Measurements from ENCODE around the gene CNNM2.
"Not testable (repeated sequence)": the region's sequence is repeated elsewhere in the genome, so short reads cannot be mapped to it uniquely, and the experiment has no call there.

Gene CNNM2

DNA sequence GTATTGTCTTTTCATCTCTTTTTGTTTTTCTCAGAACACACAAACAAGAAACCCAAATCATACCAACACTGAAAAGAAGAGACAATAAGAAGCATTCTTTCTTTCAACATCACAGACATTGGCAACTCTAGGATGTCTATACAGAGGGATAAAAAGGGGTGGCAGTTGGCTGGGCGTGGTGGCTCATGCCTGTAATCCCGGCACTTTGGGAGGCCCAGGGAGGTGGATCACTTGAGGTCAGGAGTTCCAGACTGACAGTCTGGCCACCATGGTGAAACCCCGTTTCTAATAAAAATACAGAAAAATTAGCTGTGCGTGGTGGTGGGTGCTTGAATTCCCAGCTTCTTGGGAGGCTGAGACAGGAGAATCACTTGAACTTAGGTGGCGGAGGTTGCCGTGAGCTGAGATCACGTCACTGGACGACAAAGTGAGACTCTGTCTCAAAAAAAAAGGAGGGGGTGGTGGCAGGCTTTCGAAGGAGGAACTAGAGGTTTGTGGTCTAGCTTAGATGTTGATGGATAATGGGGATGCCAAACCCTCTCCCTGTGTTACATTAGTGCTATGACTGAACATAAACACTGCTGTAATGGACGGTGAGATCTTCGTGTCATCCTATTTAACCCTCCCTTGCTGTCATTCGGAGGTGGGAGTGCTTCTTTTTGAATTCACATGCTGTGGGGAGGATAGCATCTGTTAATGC is 9.4 kb downstream of the CNNM2 start:
- DNase-seq (ENCODE audit: insufficient read length) (no peak), FAIRE-seq (no peak)
- TF ChIP-seq POLR2A (IDR thresholded peaks at IDR 0.05; ENCODE audit: low read depth, low read length) (no peak), TAF1 (IDR thresholded peaks at IDR 0.05; ENCODE audit: borderline replicate concordance, low read depth, low read length) (no peak), POLR2AphosphoS5 (IDR thresholded peaks at IDR 0.05; ENCODE audit: low read depth, low read length) (no peak)

DNA sequence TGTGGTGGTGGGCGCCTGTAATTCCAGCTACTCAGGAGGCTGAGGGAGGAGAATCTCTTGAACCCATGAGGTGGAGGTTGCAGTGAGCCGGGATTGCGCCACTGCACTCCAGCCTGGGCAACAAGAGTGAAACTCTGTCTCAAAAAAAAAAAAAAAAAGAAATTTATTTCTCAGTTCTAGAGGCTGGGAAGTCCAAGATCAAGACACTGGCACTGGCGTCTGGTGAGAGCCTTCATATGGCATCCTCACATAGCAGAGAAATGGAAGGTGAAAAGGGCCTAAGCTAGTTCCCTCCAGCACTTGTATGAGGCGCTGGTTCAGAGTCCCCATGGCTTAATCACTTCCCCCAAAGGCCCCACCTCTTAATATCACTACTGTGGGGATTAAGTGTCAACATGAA is 10.3 kb downstream of the CNNM2 start:
- DNase-seq (ENCODE audit: insufficient read length); FAIRE-seq: not testable (repeated sequence)

DNA sequence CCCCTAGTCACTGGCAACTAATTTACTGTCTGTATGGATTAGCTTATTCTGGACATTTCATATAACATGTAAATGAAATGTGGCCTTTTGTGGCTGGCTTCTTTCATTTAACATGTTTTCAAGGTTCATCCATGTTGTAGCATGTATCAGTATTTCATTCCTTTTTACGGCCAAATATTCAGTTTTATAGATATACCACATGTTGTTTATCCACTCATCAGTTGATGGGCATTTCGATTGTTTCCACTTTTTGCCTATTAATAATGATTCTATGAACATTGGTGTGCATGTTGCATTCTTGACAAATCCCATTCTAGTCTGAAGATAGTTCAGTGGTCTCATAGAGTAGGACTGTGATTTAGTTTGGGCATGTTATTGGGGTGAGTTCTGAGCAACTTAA is 12.6 kb downstream of the CNNM2 start:
- DNase-seq (ENCODE audit: insufficient read length) (no peak), FAIRE-seq (no peak)
- TF ChIP-seq POLR2A (IDR thresholded peaks at IDR 0.05; ENCODE audit: low read depth, low read length) (no peak), TAF1 (IDR thresholded peaks at IDR 0.05; ENCODE audit: borderline replicate concordance, low read depth, low read length) (no peak), POLR2AphosphoS5 (IDR thresholded peaks at IDR 0.05; ENCODE audit: low read depth, low read length) (no peak)

DNA sequence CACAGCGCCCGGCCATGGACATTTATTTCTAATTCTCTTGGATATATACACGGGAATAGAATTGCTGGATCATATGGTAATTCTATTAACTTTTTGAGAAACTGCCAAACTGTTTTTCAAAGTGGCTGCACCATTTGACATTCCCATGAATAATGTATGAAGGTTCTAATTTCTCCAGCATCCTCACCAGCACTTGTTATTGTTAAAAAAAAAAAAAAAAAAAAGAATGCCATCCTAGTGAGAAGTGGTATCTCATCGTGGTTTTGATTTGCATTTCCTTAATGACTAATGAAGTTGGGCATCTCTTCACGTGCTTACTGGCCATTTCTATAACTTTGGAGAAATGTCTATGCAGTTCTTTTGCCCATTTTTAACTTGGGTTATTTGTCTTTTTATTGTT is 13.5 kb downstream of the CNNM2 start:
- DNase-seq (ENCODE audit: insufficient read length): no peak
- no peak for FAIRE-seq
- TF ChIP-seq POLR2A (IDR thresholded peaks at IDR 0.05; ENCODE audit: low read depth, low read length) (no peak), POLR2AphosphoS5 (IDR thresholded peaks at IDR 0.05; ENCODE audit: low read depth, low read length) (no peak), TAF1 (IDR thresholded peaks at IDR 0.05; ENCODE audit: borderline replicate concordance, low read depth, low read length) (no peak)

DNA sequence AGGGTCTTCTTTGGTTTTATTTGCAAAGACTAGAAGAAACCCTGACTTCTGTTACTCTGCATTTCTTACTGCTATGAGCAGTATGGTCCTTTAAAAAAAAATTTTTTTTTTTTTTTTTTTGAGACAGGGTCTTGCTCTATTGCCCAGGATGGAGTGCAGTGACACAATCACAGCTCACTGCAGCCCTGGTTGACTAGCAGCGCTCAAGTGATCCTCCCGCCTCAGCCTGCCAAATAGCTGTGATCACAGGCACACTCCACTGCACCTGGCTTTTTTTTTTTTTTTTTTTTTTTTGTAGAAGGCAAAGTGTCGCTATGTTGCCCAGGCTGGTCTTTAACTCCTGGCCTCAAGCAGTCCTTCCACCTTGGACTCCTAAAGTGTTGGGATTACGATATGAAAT is 17.4 kb downstream of the CNNM2 start:
- FAIRE-seq (no peak), DNase-seq (ENCODE audit: insufficient read length) (no peak)
- TF ChIP-seq TAF1 (IDR thresholded peaks at IDR 0.05; ENCODE audit: borderline replicate concordance, low read depth, low read length) (no peak), POLR2AphosphoS5 (IDR thresholded peaks at IDR 0.05; ENCODE audit: low read depth, low read length) (no peak), POLR2A (IDR thresholded peaks at IDR 0.05; ENCODE audit: low read depth, low read length) (no peak)

DNA sequence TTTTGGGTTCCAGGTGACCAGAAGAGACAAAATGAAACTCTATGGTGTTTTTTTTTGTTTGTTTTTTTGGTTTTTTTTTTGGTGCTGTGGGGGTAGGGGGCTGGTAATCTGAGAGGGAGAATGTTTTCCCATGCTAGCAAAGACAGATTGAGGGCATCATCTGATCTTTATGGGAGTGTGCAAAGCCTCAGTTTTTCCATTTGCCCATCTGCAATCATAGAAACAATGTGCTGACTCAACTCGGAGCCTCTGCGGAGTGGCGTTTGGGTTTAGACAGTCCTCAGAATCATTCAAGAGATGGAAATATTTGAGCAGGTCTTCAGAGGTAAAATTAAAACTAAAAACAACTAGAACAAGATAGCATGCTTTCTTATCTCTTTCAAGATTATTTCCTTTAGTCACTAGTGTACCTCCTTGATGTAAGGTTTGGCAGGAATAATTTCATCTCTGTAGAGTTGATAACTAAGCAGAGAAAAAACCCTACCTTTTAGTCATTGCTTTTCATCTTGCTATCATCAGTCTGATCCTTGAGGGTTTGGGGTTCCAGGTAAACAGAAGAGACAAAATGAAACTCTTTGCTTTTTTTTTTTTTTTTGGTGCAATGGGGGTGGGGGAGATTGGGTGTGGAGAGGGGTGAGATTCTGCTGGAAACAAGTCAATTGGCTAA is 18.0 kb downstream of the CNNM2 start:
- TF ChIP-seq POLR2AphosphoS5 (IDR thresholded peaks at IDR 0.05; ENCODE audit: low read depth, low read length): no peak
- no peak for TF ChIP-seq POLR2A (IDR thresholded peaks at IDR 0.05; ENCODE audit: low read depth, low read length)
- TF ChIP-seq TAF1 (IDR thresholded peaks at IDR 0.05; ENCODE audit: borderline replicate concordance, low read depth, low read length): no peak
- FAIRE-seq: no peak

DNA sequence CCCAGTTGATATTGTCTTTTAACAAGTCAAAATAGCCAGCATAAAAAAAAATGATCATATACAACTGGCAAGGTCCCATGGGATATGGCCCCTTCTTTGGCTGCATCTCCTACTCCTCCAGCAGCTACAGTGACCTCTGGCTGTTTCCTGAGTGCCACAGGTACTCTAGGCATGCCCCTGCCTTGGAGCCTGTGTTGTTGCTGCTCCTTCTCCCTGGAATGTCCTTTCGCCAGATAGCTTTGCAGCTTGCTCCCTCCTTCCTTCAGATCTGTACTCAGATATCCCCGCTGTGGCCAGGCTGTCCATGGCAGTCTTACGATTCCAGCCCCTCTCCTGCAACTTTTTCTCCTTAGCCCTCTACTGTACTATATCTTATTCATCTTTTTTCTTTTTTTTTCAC is 23.3 kb downstream of the CNNM2 start:
- DNase-seq (ENCODE audit: insufficient read length) (no peak), FAIRE-seq (no peak)
- no peak for TF ChIP-seq POLR2AphosphoS5 (IDR thresholded peaks at IDR 0.05; ENCODE audit: low read depth, low read length)
- TF ChIP-seq POLR2A (IDR thresholded peaks at IDR 0.05; ENCODE audit: low read depth, low read length): no peak
- TF ChIP-seq TAF1 (IDR thresholded peaks at IDR 0.05; ENCODE audit: borderline replicate concordance, low read depth, low read length): no peak

More for the DNA sequence above, 18.0 kb downstream of the CNNM2 start:
- no peak for DNase-seq (ENCODE audit: insufficient read length)

DNA sequence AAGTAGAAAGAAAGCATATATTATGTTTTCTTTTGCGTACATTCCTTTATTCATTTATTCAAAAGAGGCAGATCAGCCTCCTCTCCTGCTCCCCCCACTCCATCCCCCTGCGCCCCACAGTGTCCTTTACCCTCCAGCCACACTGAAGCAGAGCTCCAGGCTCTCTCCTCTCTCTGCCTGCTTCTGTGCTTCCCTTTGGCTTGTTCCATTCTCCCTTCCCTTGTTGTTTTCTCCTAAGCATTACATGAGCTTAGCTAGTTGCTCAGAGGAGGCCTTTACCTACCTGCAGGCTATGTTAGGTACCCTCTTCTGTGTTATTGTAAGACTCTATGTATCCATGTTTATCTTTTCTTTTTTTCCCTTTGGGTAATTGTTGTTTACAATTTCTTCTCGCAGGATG is 27.4 kb downstream of the CNNM2 start:
- TF ChIP-seq POLR2AphosphoS5 (IDR thresholded peaks at IDR 0.05; ENCODE audit: low read depth, low read length) (no peak), POLR2A (IDR thresholded peaks at IDR 0.05; ENCODE audit: low read depth, low read length) (no peak), TAF1 (IDR thresholded peaks at IDR 0.05; ENCODE audit: borderline replicate concordance, low read depth, low read length) (no peak)
- no peak for DNase-seq (ENCODE audit: insufficient read length)
- no peak for FAIRE-seq

DNA sequence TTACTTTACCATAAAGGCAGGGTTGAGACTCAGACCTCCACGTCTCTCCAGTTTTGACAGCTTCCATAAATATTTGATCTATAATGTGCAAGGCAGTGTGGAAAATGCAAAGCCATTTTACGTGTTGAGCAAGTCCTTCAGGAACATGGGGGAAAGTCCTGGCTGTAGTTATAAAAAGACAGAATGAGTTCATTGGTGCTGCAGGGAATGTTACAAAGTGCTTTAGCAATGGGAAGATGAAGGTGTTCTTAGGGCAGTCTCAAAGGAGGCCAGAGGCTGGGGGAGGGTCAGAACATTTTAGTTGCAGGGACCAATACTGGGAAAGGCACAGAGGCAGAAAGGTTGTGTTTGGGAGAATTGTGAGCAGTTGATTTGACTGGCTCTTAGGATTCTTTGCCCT is 27.9 kb downstream of the CNNM2 start:
- FAIRE-seq (no peak), DNase-seq (ENCODE audit: insufficient read length) (no peak)
- TF ChIP-seq POLR2A (IDR thresholded peaks at IDR 0.05; ENCODE audit: low read depth, low read length) (no peak), POLR2AphosphoS5 (IDR thresholded peaks at IDR 0.05; ENCODE audit: low read depth, low read length) (no peak), TAF1 (IDR thresholded peaks at IDR 0.05; ENCODE audit: borderline replicate concordance, low read depth, low read length) (no peak)

DNA sequence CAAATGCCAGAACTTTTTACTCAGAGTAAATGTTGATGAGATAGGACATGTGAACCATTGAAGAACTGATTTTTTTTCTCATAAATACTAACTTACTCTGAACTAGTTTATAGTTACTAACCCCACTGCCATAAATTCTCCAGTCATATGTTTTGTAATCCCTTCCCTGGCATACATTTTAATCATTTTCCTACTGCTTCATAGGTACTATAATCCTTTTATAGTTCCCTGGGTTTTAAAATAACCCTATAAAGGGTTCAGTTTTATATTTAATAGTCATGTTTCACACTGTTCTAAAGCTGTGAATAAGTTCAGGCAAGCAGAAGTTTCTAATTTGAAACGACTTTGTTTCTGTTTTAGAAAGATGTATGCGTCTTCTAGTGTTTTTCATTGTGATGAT is 28.9 kb downstream of the CNNM2 start:
- TF ChIP-seq TAF1 (IDR thresholded peaks at IDR 0.05; ENCODE audit: borderline replicate concordance, low read depth, low read length) (no peak), POLR2A (IDR thresholded peaks at IDR 0.05; ENCODE audit: low read depth, low read length) (no peak), POLR2AphosphoS5 (IDR thresholded peaks at IDR 0.05; ENCODE audit: low read depth, low read length) (no peak)
- DNase-seq (ENCODE audit: insufficient read length) (no peak), FAIRE-seq (no peak)

DNA sequence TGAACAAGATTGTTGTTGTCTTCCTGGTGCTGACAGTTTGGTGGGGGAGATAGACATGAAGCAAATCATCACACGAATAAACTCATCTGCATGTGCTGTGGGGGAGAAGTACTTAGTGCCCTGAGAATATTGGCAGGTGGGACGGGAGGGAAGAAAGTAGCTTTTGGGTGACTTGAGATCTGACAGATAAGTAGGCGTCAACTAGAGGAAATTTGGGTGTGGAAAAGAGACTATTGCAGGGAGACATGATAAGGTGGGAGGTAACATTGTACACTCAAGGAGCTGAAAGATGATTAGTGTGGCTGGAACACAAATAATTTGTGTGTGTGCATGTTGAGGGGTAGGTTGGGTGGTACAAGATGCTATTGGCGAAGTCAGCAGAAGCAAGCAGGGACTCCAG is 30.1 kb downstream of the CNNM2 start:
- FAIRE-seq (no peak), DNase-seq (ENCODE audit: insufficient read length) (no peak)
- TF ChIP-seq POLR2AphosphoS5 (IDR thresholded peaks at IDR 0.05; ENCODE audit: low read depth, low read length) (no peak), POLR2A (IDR thresholded peaks at IDR 0.05; ENCODE audit: low read depth, low read length) (no peak), TAF1 (IDR thresholded peaks at IDR 0.05; ENCODE audit: borderline replicate concordance, low read depth, low read length) (no peak)

DNA sequence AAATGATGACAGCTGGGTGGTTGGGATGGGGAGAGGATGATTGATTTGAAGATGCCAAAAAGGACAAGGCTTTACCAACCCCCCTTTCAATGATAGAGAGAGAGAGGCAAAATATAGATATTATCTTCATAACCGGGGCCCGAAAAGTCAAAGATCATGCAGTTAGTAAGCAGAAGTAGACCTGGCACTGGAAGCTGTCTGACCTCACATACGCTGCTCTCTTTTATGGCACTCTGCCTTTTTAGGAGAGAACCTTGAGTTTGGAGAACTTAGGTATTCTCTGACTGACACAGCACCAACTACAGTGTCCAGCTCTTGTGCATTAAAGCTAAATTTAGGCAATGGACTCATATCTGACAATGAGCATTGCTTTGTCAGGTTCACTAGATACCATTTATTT is 30.7 kb downstream of the CNNM2 start:
- DNase-seq (ENCODE audit: insufficient read length) (no peak), FAIRE-seq (no peak)
- TF ChIP-seq POLR2A (IDR thresholded peaks at IDR 0.05; ENCODE audit: low read depth, low read length): no peak
- TF ChIP-seq TAF1 (IDR thresholded peaks at IDR 0.05; ENCODE audit: borderline replicate concordance, low read depth, low read length): no peak
- TF ChIP-seq POLR2AphosphoS5 (IDR thresholded peaks at IDR 0.05; ENCODE audit: low read depth, low read length): no peak
